Ascending aorta (tissue), 2 donors: ENCODE data around the gene CATSPERE. TPM values are rescaled to one million over a fixed set of nuclear protein-coding genes. Genes with fewer than 3 reads are reported as not detected.
"Not testable (repeated sequence)": the region's sequence is repeated elsewhere in the genome, so short reads cannot be mapped to it uniquely, and the experiment has no call there.

Experiments
- DNase-seq, 2 donors: peaks; one replicate each; pipeline ENCODE4 v3.0.0-alpha.2; 2019; ENCODE audit warnings: low spot score in 2 of 2
- H3K27ac ChIP-seq, 2 donors: fragments of 200-600 bp; sonication (generic); one replicate each; pipeline ENCODE4 v1.5.1; 2016 to 2017; ENCODE audit warnings: mild to moderate bottlenecking in 1 of 2
- H3K27me3 ChIP-seq: fragments of 200-600 bp; sonication (generic); one replicate; pipeline ENCODE4 v1.5.1; 2017
- H3K36me3 ChIP-seq, 2 donors: fragments of 200-600 bp; sonication (generic); one replicate each; pipeline ENCODE4 v1.5.1; 2016
- H3K4me1 ChIP-seq, 2 donors: fragments of 200-600 bp; sonication (generic); one replicate each; pipeline ENCODE4 v1.5.1; 2016 to 2017; ENCODE audit warnings: mild to moderate bottlenecking in 1 of 2
- H3K4me3 ChIP-seq, 2 donors: fragments of 200-600 bp; sonication (generic); one replicate each; pipeline ENCODE4 v1.5.1; 2016 to 2017; ENCODE audit warnings: mild to moderate bottlenecking in 1 of 2
- H3K9me3 ChIP-seq, 2 donors: fragments of 200-600 bp; sonication (generic); one replicate each; pipeline ENCODE4 v1.5.1; 2016
- CTCF ChIP-seq, 3 experiments: fragments of 200-600 bp in 2 of 3; fragments of 450-650 bp in 1 of 3; sonication (generic) in 2 of 3; IDR thresholded peaks; one replicate each; pipeline ENCODE4 v1.5.1; 2016 to 2019; ENCODE audit warnings: antibody characterized with exemption in 3 of 3, mild to moderate bottlenecking in 1 of 3, moderate library complexity in 1 of 3
- intact Hi-C: fragments of 100-400 bp; cut with DNase I; formaldehyde crosslinking; loops from one replicate; pipeline ENCODE4 v1.15.1; 2023
- total RNA-seq: library from RNA; depleted of rRNA; stranded (reverse); fragments of >200 nt; gene quantifications from one replicate; pipeline ENCODE4 v1.1.0, GENCODE V29; 2016

CATSPERE gene
- total RNA-seq, 1 donor from 2014 or later, result not detected

GRCh38 chr1:244576259-244576892, 115.3 kb downstream of the CATSPERE start:
- H3K9me3 ChIP-seq, result peaks cover 46 to 48% of the 10 kb centered on the region in 2 donors
- no peak for TF ChIP-seq CTCF (IDR thresholded peaks at IDR 0.05)
- intact Hi-C loops, result no loop called here

GRCh38 chr1:244578205-244578604, 117.1 kb downstream of the CATSPERE start:
- H3K36me3 ChIP-seq, H3K4me3 ChIP-seq, H3K4me1 ChIP-seq, H3K27me3 ChIP-seq, H3K27ac ChIP-seq, intact Hi-C loops, DNase-seq: not testable (repeated sequence)
- peaks cover 43 to 48% of the 10 kb centered on the region in 2 donors for H3K9me3 ChIP-seq

More at GRCh38 chr1:244576259-244576892, 115.3 kb downstream of the CATSPERE start:
- Histone ChIP-seq H3K4me3 (no peak overlapping the region), H3K4me1 (no peaks in the 10 kb centered on the region), H3K27ac (no peak overlapping the region), H3K36me3 (no peaks in the 10 kb centered on the region), H3K27me3 (no peaks in the 10 kb centered on the region)
- DNase-seq, result no peak

GRCh38 chr1:244583358-244583982, 122.4 kb downstream of the CATSPERE start:
- Histone ChIP-seq H3K27me3 (no peaks in the 10 kb centered on the region), H3K36me3 (no peaks in the 10 kb centered on the region), H3K27ac (no peak overlapping the region), H3K4me3 (no peak overlapping the region), H3K9me3 (no peaks in the 10 kb centered on the region), H3K4me1 (no peaks in the 10 kb centered on the region)
- TF ChIP-seq CTCF (IDR thresholded peaks at IDR 0.05), result no peak
- DNase-seq, result no peak
- intact Hi-C loops, result no loop called here

- no peak overlapping the region for H3K27ac ChIP-seq
- H3K4me1 ChIP-seq, result no peaks in the 10 kb centered on the region
- no peak for DNase-seq
- no peaks in the 10 kb centered on the region for H3K36me3 ChIP-seq
- intact Hi-C loops, result no loop called here
- no peak overlapping the region for H3K4me3 ChIP-seq
- H3K27me3 ChIP-seq, result no peaks in the 10 kb centered on the region
- no peak for TF ChIP-seq CTCF (IDR thresholded peaks at IDR 0.05)
- no peaks in the 10 kb centered on the region for H3K9me3 ChIP-seq
Observed at GRCh38 chr1:244585867-244586266, 124.8 kb downstream of the CATSPERE start.

GRCh38 chr1:244590670-244591069, 129.6 kb downstream of the CATSPERE start:
- no peaks in the 10 kb centered on the region for H3K4me1 ChIP-seq
- TF ChIP-seq CTCF (IDR thresholded peaks at IDR 0.05), result no peak
- H3K36me3 ChIP-seq, result no peaks in the 10 kb centered on the region
- H3K4me3 ChIP-seq, result no peak overlapping the region
- intact Hi-C loops, result no loop called here
- no peaks in the 10 kb centered on the region for H3K9me3 ChIP-seq
- H3K27ac ChIP-seq, result no peak overlapping the region
- no peaks in the 10 kb centered on the region for H3K27me3 ChIP-seq
- DNase-seq, result no peak

GRCh38 chr1:244598611-244599010, 137.5 kb downstream of the CATSPERE start:
- H3K27me3 ChIP-seq, result no peaks in the 10 kb centered on the region
- TF ChIP-seq CTCF (IDR thresholded peaks at IDR 0.05), result no peak
- intact Hi-C loops, result loop anchor here (5.0 kb wide), 1 partner anchor 374 kb away; no protein-coding TSS in a partner anchor

More at GRCh38 chr1:244598611-244599010, 137.5 kb downstream of the CATSPERE start:
- no peak for DNase-seq
- Histone ChIP-seq H3K9me3 (no peaks in the 10 kb centered on the region), H3K4me1 (no peaks in the 10 kb centered on the region), H3K4me3 (no peak overlapping the region), H3K27ac (no peak overlapping the region), H3K36me3 (no peaks in the 10 kb centered on the region)
